DMS53 treated with DMSO at 0.1 percent for 48 hours (cell line): ENCODE data around the gene TPRN.

Source experiments
- DNase-seq: peaks from one replicate; lab custom pipeline; 2025; ENCODE audit not compliant: unreplicated experiment; lab: John Stamatoyannopoulos, UW

TPRN gene

GRCh38 chr9:137191245-137191644 lies 9.3 kb downstream of the TPRN start:
- no peak for DNase-seq

- peak; percentile 33 for DNase-seq
Observed at GRCh38 chr9:137190315-137190856, 10.2 kb downstream of the TPRN start.

- DNase-seq, result no peak
Observed at GRCh38 chr9:137189297-137190295, 10.9 kb downstream of the TPRN start.

GRCh38 chr9:137188490-137189296 lies 11.8 kb downstream of the TPRN start, which contains the start of the genes ANAPC2 and SSNA1:
TSS of gene ANAPC2 (minus strand) at chr9:137188560. CDS start at chr9:137188532, 28 bp downstream.
TSS of gene SSNA1 (plus strand) at chr9:137188676. CDS start at chr9:137188727, 51 bp downstream.
- peak; percentile 88 for DNase-seq

GRCh38 chr9:137188086-137188489 lies 12.5 kb downstream of the TPRN start:
- DNase-seq, result no peak

GRCh38 chr9:137187386-137187785 lies 13.2 kb downstream of the TPRN start:
- DNase-seq, result no peak

GRCh38 chr9:137186385-137186784 lies 14.2 kb downstream of the TPRN start:
- no peak for DNase-seq

- no peak for DNase-seq
Observed at GRCh38 chr9:137185921-137186320, 14.6 kb downstream of the TPRN start.

GRCh38 chr9:137184881-137185660 lies 15.5 kb downstream of the TPRN start:
- no peak for DNase-seq

GRCh38 chr9:137183980-137184595 lies 16.5 kb downstream of the TPRN start:
- no peak for DNase-seq

GRCh38 chr9:137182836-137183235 lies 17.7 kb downstream of the TPRN start:
- no peak for DNase-seq

GRCh38 chr9:137181680-137182079 lies 18.9 kb downstream of the TPRN start:
- DNase-seq, result no peak

GRCh38 chr9:137180491-137180890 lies 20.1 kb downstream of the TPRN start:
- no peak for DNase-seq

GRCh38 chr9:137179761-137180160 lies 20.8 kb downstream of the TPRN start:
- no peak for DNase-seq

GRCh38 chr9:137178939-137179630 lies 21.5 kb downstream of the TPRN start:
- DNase-seq, result no peak

GRCh38 chr9:137178201-137178938 lies 22.2 kb downstream of the TPRN start:
- DNase-seq, result no peak

GRCh38 chr9:137176302-137177182 lies 24.0 kb downstream of the TPRN start:
- DNase-seq, result peak; percentile 87
